HepG2 (cell line): ENCODE results near the gene CTSA. TPM values are rescaled to one million over a fixed set of nuclear protein-coding genes. Genes with fewer than 3 reads are reported as not detected.

ENCODE experiments used
- ETS1 ChIP-seq: sonication (generic); formaldehyde crosslinking; IDR thresholded peaks from 2 replicates; pipeline ENCODE4 v1.4.0; 2020; ENCODE audit warnings: missing genetic modification reagents
- FOSL1 ChIP-seq: sonication (generic); formaldehyde crosslinking; IDR thresholded peaks from 2 replicates; pipeline ENCODE4 v1.9.0; 2021; ENCODE audit warnings: missing genetic modification reagents, borderline replicate concordance
- GMEB2 ChIP-seq: IDR thresholded peaks from 2 replicates; pipeline ENCODE4 v1.6.1; 2016; ENCODE audit warnings: missing biosample characterization, missing genetic modification reagents, low read depth
- HHEX ChIP-seq: IDR thresholded peaks from 2 replicates; pipeline ENCODE4 v1.6.1; 2016; ENCODE audit warnings: control low read depth
- MTF1 ChIP-seq: sonication (generic); formaldehyde crosslinking; IDR thresholded peaks from 2 replicates; pipeline ENCODE4 v1.5.0; 2020; ENCODE audit warnings: missing genetic modification reagents
- NAIF1 ChIP-seq: sonication (generic); formaldehyde crosslinking; IDR thresholded peaks from 2 replicates; pipeline ENCODE4 v1.5.0; 2020; ENCODE audit warnings: mild to moderate bottlenecking, missing genetic modification reagents, borderline replicate concordance
- PCBP2 ChIP-seq: fragments of 200-400 bp; formaldehyde crosslinking; optimal IDR thresholded peaks from 2 replicates; pipeline ENCODE3; 2018; ENCODE audit warnings: low read length, low read depth; ENCODE audit not compliant: poor library complexity, severe bottlenecking
- PHB2 ChIP-seq: fragments of 450-650 bp; IDR thresholded peaks from 2 replicates; pipeline ENCODE4 v1.6.1; 2018; ENCODE audit not compliant: partially characterized antibody
- RNF219 ChIP-seq: sonication (generic); formaldehyde crosslinking; IDR thresholded peaks from 2 replicates; pipeline ENCODE4 v1.5.0; 2020; ENCODE audit warnings: mild to moderate bottlenecking, missing genetic modification reagents
- SAP130 ChIP-seq: IDR thresholded peaks from 2 replicates; pipeline ENCODE4 v1.6.1; 2016; ENCODE audit warnings: low read depth
- SNAPC2 ChIP-seq: sonication (generic); formaldehyde crosslinking; IDR thresholded peaks from 2 replicates; pipeline ENCODE4 v1.8.1; 2022; ENCODE audit warnings: mild to moderate bottlenecking, missing genetic modification reagents
- SNAPC4 ChIP-seq: sonication (generic); formaldehyde crosslinking; IDR thresholded peaks from 2 replicates; pipeline ENCODE4 v1.4.0; 2020; ENCODE audit warnings: mild to moderate bottlenecking, missing genetic modification reagents
- ZFAT ChIP-seq: sonication (generic); formaldehyde crosslinking; conservative IDR thresholded peaks from 2 replicates; pipeline ENCODE4 v1.8.1; 2023; ENCODE audit warnings: missing genetic modification reagents, inconsistent platforms
- ZNF597 ChIP-seq: sonication (generic); formaldehyde crosslinking; IDR thresholded peaks from 2 replicates; pipeline ENCODE4 v1.5.0; 2020; ENCODE audit warnings: missing genetic modification reagents
- ZNF616 ChIP-seq: sonication (generic); formaldehyde crosslinking; IDR thresholded peaks from 2 replicates; pipeline ENCODE4 v1.5.0; 2020; ENCODE audit warnings: low read depth, mild to moderate bottlenecking, missing genetic modification reagents
- ZNF670 ChIP-seq: sonication (generic); formaldehyde crosslinking; IDR thresholded peaks from 2 replicates; pipeline ENCODE4 v1.8.0; 2022; ENCODE audit warnings: mild to moderate bottlenecking, missing genetic modification reagents, borderline replicate concordance
- ZSCAN12 ChIP-seq: sonication (generic); formaldehyde crosslinking; IDR thresholded peaks from 2 replicates; pipeline ENCODE4 v1.9.0; 2021; ENCODE audit warnings: mild to moderate bottlenecking, missing genetic modification reagents
- polyA plus RNA-seq, 8 experiments: library from polyadenylated mRNA; depleted of rRNA in 3 of 8; stranded (reverse) in 7 of 8; unstranded in 1 of 8; fragments of >200 nt; fragmentation: Illumina TruSeq in 4 of 8; extraction: Trizol in 4 of 8; gene quantifications; 2 replicates each; pipeline versions ENCODE4 v1.2.1 to v1.2.3, GENCODE V29; 2011 to 2016; ENCODE audit warnings: low read depth in 4 of 8, missing spikeins in 1 of 8, mixed read lengths in 1 of 8; ENCODE audit not compliant: insufficient read depth in 1 of 8
- total RNA-seq, 5 experiments: library from RNA; depleted of rRNA; stranded (reverse); fragments of >200 nt; fragmentation: Illumina TruSeq; extraction: Trizol; gene quantifications; 2 replicates each; pipeline ENCODE4 v1.2.3, GENCODE V29; 2016; ENCODE audit warnings: low read depth in 1 of 5

Gene CTSA
- total and polyA plus RNA-seq, 2 of the 13 experiments (the other 11 are each of a cell fraction or from before 2014, with no cell fraction given): 202 to 231 TPM

GRCh38 chr20:45890077-45890984 is 804 bp upstream of the CTSA start (continued):
- TF ChIP-seq RNF219 (no peak), HHEX (no peak), PCBP2 (no peak), ZFAT (CRISPR knock-in tag) (no peak; the same call in 1 of the 2 replicates), ZNF670 (CRISPR knock-in tag) (no peak), ETS1 (CRISPR knock-in tag) (peak; percentile 73; the same call in 1 of the 2 replicates), ZNF616 (CRISPR knock-in tag) (peak; percentile 55; the same call in 1 of the 2 replicates), MTF1 (CRISPR knock-in tag) (no peak), NAIF1 (CRISPR knock-in tag) (no peak), SAP130 (CRISPR knock-in tag) (peak; percentile 95), ZSCAN12 (CRISPR knock-in tag) (0 out of 2 replicates have a peak, but pooled peaks have one; percentile 8), SNAPC2 (0 out of 2 replicates have a peak, but pooled peaks have one; percentile 2), ZNF597 (CRISPR knock-in tag) (no peak), PHB2 (no peak), FOSL1 (CRISPR knock-in tag) (no peak), GMEB2 (no peak), SNAPC4 (CRISPR knock-in tag) (peak; percentile 35)
